NCI-H524 treated with DMSO at 0.1 percent for 48 hours (cell line): ENCODE results near the gene CABP7.
A peak's percentile ranks its signal among the peaks of the same experiment; 100 is the strongest.

ENCODE experiments used
- DNase-seq: peaks from one replicate; lab custom pipeline; 2025; lab: John Stamatoyannopoulos, UW

The CABP7 gene

DNA sequence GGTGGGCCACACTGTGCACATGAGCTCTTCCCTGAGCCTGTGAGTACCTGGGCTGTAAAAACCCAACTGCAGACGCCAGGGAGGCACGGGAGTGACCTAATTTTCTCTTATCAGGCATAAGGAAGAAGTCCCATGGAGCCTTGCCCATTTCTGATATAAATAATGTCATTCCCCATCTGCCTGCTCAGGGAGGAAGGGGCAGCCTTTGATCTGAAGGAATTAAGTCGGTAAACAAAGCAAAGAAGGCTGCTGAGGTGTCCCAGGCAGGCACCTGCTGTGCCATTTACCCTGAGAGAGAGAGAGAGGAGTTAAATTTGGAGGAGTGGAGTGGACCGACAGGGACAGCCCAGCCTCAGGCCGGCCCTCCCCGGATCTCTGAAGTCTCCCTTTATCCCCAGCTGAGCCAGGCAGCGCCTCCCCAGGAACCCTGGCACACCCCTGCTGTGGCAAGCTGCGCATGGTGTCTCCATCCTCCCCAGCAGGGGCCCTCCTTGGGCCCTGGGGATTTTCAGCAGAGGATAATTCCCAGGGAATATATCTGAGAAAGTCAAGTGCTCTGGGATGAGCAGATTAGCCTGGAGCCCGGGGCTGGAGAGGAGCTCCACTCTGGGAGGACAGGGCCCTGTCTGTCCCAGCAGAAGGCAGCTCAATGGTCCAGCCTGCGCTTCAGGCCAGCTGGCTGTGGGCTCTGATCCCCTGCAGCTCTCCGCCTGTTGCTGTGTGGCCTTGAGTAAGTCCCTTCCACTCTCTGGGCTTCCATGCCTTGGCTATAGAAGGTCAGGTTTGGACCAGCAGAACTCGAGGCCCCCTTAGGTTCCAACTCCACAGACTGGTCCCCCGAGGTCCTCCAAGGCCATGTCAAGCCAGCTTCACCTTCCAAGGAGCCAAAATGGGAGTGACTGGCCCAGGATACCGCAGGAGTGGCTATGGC, 17.5 kb upstream of the CABP7 start:
- peak; percentile 80 for DNase-seq

GRCh38 chr22:29702931-29703501, 16.8 kb upstream of the CABP7 start:
- DNase-seq: no peak

- no peak for DNase-seq
Observed at GRCh38 chr22:29703569-29704195, 16.1 kb upstream of the CABP7 start.

- DNase-seq: no peak
Observed at GRCh38 chr22:29704528-29705285, 15.1 kb upstream of the CABP7 start.

DNA sequence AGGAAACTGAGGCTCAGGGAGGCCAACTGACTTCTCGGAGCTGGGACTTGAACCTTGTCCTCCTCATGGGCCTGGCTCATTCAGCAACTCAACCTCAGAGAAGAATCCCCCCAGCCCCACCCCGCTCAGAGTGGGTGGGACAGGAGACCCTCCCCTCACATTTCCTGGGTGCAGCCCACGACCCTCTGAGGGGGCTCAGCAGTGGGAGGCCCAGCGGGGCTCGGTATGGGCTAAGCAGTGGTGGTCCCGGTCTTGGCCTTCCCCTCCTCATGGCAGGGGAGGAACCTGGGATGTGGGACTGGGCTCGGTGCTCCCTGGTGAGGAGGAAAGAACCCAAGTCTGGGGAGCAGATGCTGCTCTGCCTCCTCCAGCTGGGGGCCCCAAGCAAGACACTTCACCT, 14.2 kb upstream of the CABP7 start:
- DNase-seq: no peak

- DNase-seq: no peak
Observed at GRCh38 chr22:29706486-29706885, 13.3 kb upstream of the CABP7 start.

DNA sequence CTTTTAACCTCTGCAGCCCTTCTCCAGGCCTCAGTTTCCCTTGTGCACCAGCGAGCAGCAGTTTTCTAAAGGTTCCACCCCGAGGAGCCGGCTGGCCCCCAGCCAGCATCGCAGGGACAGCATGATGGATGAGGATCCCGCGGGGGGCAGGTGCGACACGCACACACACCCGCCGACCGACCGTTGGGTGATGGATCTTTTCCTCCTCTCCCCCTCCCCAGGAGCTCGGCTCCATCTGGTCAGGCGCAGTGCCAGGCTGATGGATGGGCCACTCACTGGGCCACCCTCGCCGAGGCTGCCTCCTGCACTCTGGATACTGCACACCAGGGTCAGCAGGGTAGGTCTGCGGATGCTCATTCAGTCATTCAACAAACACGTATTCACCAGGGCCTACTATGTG, 12.8 kb upstream of the CABP7 start:
- DNase-seq: peak; percentile 21

DNA sequence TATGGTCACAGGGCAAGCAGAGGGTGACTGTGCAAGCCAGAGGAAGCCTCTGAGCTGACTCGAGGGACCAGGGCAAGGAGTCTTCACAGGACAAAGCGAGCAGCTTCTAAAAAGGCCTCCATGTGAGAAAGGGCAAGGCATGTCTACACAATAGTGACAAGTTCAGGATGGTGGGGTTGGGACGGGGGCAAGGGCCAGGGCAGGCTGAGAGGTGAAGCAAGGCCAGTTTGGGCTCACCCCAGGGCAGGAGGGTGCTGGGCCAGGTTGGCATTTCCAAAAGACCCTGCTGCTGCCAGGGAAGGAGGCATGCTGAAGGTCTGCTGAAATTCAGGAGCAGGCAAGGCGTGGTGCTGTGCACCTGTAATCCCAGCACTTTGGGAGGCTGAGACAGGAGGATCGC, 12.3 kb upstream of the CABP7 start:
- DNase-seq: no peak

DNA sequence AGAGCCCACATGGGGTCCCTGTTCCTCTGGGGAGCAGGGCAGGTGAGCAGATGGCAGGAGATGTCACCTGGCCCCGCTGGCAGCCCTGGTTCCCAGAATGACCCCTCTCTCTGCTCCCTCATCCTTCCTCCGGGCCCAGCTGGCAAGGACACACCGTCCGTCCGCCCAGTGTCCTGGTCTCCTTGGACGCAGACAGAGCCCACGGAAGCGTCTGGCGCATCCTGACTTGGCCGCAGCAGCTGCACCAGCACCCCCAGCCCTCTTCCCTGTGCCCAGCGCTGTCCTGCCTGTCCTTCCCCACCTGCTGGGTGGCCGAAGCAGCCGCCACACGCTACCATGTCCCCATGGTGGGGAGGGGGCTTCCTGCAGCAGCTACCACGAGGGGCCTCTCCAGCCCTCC, 9.6 kb upstream of the CABP7 start:
- no peak for DNase-seq

GRCh38 chr22:29710922-29711593, 8.7 kb upstream of the CABP7 start:
- peak; percentile 29 for DNase-seq

DNA sequence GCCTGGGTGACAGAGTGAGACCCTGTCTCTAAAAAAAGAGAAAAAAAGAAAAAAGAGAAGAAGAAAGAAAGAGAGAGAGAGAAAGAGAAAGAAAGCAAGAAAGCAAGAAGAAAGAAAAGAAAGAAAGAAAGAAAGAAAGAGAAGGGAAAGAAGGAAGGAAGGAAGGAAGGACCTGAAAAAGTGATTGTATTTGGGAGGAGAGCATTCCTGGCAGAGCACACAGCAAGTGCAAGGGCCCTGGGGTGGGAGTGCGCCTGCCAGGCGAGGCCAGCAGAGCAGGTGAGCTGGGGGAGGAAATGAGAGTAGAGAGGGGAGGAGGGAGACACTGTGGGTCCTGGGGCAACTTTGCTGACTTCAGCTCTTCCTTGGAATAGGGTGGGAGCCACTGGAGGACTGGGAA, 7.7 kb upstream of the CABP7 start:
- DNase-seq: no peak

DNA sequence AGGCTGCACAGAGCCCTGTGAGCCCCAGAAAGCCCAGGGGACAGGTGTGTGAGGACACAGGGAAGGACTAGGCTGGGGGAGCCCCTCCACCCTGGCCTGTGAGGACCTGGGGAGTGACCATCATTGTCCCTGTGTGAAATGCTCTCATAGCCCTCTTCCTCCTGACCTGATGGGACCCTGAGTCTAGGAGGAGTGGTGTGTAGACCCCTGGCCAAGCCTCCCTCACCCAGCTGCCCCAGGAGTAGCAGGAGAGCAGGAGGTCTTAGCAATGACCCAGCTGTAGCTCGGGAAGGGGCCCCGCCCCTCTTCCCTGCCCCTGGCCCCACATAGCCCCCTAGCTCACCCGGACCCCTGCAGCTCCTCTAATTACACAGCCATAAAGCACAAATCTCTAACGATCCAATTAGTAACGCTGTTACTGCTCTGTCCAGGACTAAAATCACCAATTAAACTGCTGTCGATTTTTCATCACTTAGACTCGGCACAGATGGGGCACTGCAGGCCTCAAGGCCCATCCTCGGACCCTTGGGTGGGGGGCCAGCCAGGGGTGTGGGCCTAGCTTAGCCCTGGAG, 6.6 kb upstream of the CABP7 start:
- no peak for DNase-seq

- peak; percentile 81 for DNase-seq
Observed at GRCh38 chr22:29715240-29715639, 4.6 kb upstream of the CABP7 start.

- no peak for DNase-seq
Observed at GRCh38 chr22:29715705-29716104, 4.1 kb upstream of the CABP7 start.

- peak; percentile 59 for DNase-seq
Observed at GRCh38 chr22:29716814-29717545, 2.8 kb upstream of the CABP7 start.

DNA sequence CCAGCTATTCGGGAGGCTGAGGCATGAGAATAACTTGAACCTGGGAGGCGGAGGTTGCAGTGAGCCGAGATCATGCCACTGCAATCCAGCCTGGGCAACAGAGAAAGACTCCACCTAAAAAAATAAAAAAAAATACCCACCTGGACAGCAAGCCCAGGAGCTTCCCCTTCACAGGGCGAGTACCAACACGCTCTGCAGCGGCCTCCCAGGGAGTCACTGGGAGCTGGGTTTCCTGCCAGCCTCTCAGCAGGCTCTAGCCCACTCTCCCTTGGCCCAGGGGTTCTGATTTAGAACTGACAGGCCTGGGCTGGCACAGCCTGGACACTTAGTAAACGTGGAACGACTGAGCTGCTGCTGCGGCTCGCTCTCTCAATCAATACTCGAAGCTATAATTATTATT, 2.0 kb upstream of the CABP7 start:
- no peak for DNase-seq

DNA sequence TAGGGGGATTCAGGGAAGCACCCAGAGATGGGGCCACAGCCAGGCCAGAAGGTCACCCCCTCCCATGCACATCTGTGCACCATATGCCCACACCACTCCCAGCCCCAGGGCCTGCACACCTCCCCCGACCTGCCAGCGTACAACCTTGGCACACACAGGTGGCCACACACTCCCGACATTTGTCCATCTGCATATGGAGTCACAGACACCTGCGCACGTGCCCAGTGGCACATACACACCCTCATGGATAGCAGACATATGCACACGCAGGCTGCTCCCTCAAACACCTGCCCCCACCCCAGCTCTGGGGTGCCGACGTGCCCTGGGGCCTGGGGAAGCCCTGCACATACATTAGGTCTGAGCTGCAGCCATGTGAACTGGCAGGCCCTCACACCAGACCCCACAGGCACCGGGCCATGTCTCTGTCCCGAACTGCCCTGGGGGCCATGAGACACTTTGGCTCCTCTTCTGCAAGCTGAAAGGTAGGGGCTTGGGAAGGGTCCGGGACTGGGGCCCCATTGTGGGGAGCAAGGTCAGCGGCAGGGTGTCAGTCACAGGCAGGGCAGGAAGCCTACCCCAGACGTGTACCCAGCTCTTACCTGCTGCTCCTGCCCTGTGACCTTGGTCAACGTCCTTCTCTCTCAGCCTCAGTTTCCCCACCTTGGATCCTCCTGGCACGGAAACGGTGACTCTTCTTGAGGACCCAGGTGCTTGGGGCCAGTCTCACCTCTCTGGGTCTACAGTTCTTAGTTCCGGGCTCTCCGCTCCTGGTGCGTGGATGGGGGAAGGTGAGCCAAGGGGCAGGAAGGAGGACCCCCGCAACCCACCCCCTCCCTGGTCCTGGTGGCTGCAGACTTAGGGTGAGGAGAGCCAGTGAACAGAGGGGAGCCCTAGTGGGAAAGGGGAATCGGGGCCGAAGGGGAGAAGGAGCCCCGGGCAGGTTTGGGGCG, 579 bp upstream of the CABP7 start:
- no peak for DNase-seq

GRCh38 chr22:29720811-29721323, 1.1 kb downstream of the CABP7 start:
- no peak for DNase-seq

DNA sequence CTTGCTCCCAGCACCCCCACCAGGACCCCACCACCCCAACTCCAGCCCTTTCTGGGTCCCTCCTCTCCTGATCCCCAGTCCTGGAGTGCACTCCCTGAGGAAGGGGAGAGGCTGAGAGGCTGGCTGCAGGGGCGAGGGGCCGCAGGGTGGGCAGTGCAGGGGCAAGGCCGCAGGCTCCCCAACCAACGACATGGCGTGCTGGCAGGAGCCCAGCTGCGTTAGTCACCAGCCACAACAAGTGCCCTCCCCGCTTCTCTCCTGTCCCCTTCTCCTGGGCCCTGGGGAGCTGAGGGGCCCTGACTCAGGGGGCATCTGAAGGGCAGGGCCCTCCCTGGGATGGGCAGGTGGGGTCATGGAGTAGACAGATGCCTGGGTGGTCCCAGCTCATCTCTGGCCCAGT, 2.3 kb downstream of the CABP7 start:
- DNase-seq: no peak
